GM11168 (cell line): ENCODE data around the gene NPHP4.

Experiments
- in situ Hi-C: fragments of 300-500 bp; cut with MboI; formaldehyde crosslinking; loops from one replicate; pipeline ENCODE4 v1.12.0; 2022; ENCODE audit warnings: low sequenced_read_pairs; ENCODE audit not compliant: unreplicated experiment

NPHP4 gene

GRCh38 chr1:5955479-5955977 is 36.7 kb downstream of the NPHP4 start:
- in situ Hi-C loops = no loop called here

DNA sequence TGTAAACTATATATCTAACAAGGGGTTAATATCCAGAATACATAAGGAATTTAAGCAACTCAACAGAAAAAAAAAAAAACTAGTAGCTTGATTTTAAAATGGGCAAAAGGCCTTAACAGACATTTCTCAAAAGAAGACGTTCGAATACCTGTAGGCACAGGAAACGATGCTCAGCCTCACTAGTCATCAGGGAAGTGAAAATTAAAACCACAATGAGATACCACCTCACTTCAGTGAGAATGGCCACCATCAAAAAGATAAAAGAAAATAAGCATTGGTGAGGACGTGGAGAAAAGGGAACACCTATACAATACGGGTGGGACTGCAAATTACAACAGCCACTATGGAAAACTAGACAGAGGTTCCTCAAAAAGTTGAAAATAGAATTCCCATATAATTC is 37.3 kb downstream of the NPHP4 start:
- in situ Hi-C loops = no loop called here

GRCh38 chr1:5953386-5953785 is 38.8 kb downstream of the NPHP4 start:
- in situ Hi-C loops = no loop called here

- in situ Hi-C loops = no loop called here
Observed at GRCh38 chr1:5951846-5952410, 40.3 kb downstream of the NPHP4 start.

- in situ Hi-C loops = no loop called here
Observed at GRCh38 chr1:5950994-5951785, 41.0 kb downstream of the NPHP4 start.

DNA sequence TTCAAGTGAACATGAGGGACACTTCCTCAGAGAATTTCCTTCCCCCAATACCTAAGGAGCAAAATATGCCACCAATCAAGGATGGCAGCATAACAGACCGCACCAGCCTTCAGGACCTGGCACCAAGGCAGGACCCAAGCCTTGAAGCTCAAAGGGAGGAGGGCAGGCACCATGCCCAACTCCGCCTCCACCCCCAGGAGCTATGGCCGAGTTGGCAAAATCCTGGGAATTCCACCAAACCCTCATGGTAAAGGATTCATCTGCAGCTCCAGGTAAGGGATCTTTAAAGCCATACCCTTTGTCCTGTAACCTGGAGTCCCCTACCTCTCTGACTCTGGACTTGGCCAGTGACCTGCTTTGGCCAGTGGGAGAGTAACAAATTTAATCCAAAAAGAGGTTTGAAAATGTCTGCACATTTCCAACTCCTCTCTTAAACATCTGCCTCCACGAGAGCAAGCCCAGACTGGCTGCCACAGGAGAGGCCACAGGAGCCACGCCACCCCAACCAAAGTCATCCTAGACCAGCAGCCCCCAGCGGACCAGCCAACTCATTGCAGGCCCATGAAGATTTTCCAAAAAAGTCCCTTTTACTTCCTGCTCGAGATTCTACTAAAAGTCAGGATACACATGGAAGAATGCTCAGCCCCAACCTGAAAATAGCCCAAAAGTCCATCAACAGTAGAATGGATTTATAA is 41.9 kb downstream of the NPHP4 start:
- in situ Hi-C loops = no loop called here

DNA sequence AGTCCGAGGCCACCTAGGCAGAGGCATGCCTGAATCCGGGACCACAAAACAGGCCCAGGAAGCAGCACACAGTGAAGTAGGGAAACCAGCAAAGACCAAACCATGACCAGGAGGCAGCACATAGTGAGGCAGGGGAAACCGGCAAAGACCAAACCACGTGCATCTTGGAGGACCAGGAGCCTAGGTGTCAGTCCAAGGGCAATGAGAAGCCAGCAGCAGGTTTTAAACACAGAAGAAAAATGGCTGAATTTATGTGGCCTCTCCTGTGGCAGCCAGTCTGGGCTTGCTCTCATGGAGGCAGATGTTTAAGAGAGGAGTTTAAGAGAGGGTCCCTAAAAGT is 42.5 kb downstream of the NPHP4 start:
- in situ Hi-C loops = no loop called here

DNA sequence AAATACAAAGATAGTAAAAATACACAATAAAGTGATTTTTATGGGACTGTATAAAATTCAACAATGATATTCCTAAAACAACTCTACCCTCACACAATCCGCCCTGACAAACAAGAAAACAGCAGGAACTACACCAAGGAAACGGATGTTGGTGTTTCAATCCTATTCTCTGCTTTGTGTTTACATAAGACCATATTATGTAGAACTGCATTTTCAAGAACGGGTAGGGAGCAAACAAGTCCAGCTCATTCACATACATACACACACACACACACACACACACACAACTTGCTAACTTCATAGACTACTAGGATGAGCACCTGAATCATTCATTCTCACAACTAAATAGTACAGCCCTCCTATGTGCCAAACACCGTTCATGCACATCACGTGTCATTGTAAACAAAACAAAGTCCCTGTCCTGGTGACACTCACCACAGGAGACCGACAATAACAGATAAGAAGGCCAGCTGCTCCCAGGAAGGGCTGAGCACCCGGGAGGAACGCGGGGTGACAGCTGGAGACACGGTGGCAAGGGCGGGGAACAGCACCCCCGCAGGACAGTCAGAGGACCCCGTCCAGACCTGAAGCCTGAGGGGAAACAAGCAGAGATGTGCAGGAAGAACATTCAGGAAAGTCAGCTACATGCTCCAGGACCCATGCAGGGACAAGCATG is 43.0 kb downstream of the NPHP4 start:
- in situ Hi-C loops = no loop called here

DNA sequence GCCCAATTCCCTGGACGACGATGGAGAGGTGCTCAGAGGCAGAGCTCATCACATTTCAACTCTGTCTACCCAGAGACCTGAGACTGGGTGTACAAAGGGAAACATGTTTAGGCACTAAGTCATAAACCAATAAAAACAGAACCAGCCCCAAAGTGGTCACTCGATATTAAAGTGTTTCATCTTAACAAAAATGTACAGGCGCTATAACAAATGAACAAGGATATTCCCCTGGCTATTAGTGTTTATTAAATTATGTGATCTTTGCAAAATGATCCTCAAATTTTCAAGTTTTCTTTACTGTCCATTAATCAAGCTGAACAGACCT is 43.6 kb downstream of the NPHP4 start:
- in situ Hi-C loops = no loop called here

GRCh38 chr1:5947978-5948680 is 44.1 kb downstream of the NPHP4 start:
- in situ Hi-C loops = no loop called here

DNA sequence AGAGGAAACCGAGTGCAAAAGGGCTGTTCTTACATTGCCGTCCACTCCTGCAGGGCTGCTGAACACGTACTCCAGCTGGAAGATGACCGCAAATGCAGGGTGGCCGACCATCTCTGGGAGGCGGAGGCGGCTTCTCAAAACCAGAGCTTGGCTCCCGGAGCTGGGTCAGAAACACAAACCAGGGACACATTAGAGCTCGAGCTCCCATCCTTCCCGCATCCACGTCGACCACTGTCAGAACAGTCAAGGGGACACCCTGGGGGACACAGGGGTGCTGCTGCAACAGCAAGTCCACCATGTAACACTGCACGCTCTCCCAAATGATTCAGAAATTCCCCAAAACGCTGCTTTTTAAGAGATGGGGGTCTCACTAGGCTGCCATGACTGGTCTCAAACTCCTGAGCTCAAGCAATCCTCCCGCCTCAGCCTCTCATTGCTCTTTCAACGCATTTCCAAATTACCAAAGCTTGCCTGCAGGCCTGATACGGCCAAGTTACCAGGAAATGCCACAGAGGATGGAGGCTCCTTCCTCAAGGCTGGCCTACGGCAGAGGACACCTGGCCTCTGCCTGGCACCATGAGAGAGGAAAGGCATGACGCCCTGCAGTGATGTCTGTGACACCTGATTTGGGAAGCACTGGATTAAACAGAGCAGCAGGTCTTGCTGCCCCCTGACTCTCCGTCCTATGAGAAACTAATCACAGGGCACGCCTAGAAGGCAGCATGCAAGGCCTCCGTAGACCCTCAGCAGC is 45.0 kb downstream of the NPHP4 start:
- in situ Hi-C loops = no loop called here

- in situ Hi-C loops = no loop called here
Observed at GRCh38 chr1:5945445-5945844, 46.8 kb downstream of the NPHP4 start.

DNA sequence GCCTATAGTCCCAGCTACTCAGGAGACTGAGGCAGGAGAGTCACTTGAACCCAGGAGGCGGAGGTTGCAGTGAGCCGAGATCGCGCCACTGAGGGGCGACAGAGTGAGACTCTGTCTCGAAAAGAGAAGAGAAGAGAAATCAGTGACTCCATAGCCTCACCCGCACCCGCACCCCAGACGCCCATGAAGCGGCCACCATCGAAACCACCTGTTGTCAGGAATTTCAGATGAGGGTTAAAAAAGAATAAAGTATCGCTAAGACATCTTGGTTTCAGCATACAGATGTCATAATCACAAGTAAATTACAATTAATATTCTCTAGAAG is 47.4 kb downstream of the NPHP4 start:
- in situ Hi-C loops = no loop called here

DNA sequence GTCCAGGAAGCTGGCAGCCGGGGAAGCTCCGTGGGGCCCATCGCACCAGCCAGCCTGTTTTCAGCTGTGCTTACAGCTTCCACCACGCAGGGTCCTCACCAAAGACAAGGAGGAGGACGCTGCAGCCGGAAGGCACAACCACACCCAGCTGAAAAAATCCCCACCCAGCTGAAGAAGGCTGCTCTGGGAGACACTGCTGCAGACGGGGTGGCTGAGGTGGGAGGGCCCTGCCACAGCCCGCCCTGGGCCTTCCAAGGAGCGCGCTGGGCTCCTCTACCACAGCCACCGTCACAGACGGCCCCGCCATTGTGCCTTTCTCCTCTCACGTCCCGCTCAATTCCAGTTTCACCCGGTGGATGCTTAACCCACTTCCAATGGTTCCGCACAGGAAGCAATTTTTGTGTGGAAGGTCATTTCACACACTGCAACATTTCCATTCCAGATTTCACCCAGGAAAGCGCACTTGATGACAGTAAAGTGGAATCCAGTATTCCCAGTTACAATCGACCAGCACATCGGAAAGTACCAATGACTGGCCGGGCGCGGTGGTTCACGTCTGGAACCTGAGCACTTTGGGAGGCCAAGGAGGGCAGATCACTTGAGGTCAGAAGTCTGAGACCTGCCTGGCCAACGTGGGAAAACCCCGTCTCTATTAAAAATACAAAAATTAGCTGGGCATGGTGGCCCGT is 47.9 kb downstream of the NPHP4 start:
- in situ Hi-C loops = no loop called here

GRCh38 chr1:5943343-5944124 is 48.7 kb downstream of the NPHP4 start:
- in situ Hi-C loops = no loop called here

GRCh38 chr1:5941671-5942070 is 50.6 kb downstream of the NPHP4 start:
- in situ Hi-C loops = no loop called here

GRCh38 chr1:5940723-5941407 is 51.4 kb downstream of the NPHP4 start:
- in situ Hi-C loops = no loop called here
